IMR-90 (cell line): ENCODE data around the gene EVA1A. TPM values are rescaled to one million over a fixed set of nuclear protein-coding genes. Genes with fewer than 3 reads are reported as not detected.
A peak's percentile ranks its signal among the peaks of the same experiment; 100 is the strongest.

Experiments used
- ATAC-seq: fragments of 200-7000 bp; cut with Tn5 transposase; 2 replicates; pipeline ENCODE4 v1.9.1; 2020; ENCODE audit warnings: low read depth, mild to moderate bottlenecking, moderate library complexity
- BruUV-seq: library from RNA; stranded (reverse); fragments of 400-500 nt; replicated peaks from 2 replicates; lab custom pipeline; 2021; lab: Mats Ljungman, UMichigan
- CTCF ChIA-PET: fragments of 300-600 bp; formaldehyde crosslinking; extraction: SDS; loops from one replicate; lab custom pipeline; 2021; ENCODE audit warnings: antibody characterized with exemption; lab: Yijun Ruan, JAX
- POLR2A ChIA-PET: fragments of 300-600 bp; sonication (Branson Sonifier 250); formaldehyde crosslinking; loops from one replicate; lab custom pipeline; 2022; ENCODE audit warnings: antibody characterized with exemption; ENCODE audit not compliant: unreplicated experiment; lab: Charles Lee
- DNase-seq: peaks from one replicate; pipeline ENCODE4 v3.0.0; 2013
- H2AFZ ChIP-seq: replicated peaks from 2 replicates; pipeline ENCODE3; 2013; ENCODE audit warnings: low read length, mild to moderate bottlenecking; ENCODE audit not compliant: poor library complexity
- H2AK5ac ChIP-seq: 2 replicates; pipeline ENCODE4 v1.6.1; 2013; ENCODE audit warnings: low read depth, low read length, inconsistent platforms
- H2AK9ac ChIP-seq: replicated peaks from 2 replicates; pipeline ENCODE3; 2013; ENCODE audit warnings: mild to moderate bottlenecking, low read depth, low read length, moderate library complexity; ENCODE audit not compliant: poor library complexity
- H2BK120ac ChIP-seq: 2 replicates; pipeline ENCODE4 v1.6.1; 2013; ENCODE audit warnings: low read depth, low read length, inconsistent platforms
- H2BK15ac ChIP-seq: 3 replicates; pipeline ENCODE4 v1.6.1; 2013; ENCODE audit warnings: low read depth, low read length, inconsistent platforms
- H2BK20ac ChIP-seq: 2 replicates; pipeline ENCODE4 v1.6.1; 2013; ENCODE audit warnings: low read depth, mild to moderate bottlenecking, inconsistent platforms, low read length, moderate library complexity
- H2BK5ac ChIP-seq: 2 replicates; pipeline ENCODE4 v1.6.1; 2013; ENCODE audit warnings: mild to moderate bottlenecking, low read depth, low read length, inconsistent platforms; ENCODE audit not compliant: poor library complexity, severe bottlenecking
- H3K14ac ChIP-seq: replicated peaks from 2 replicates; pipeline ENCODE4 v1.6.1; 2013; ENCODE audit warnings: low read depth, low read length, inconsistent platforms
- H3K18ac ChIP-seq: 2 replicates; pipeline ENCODE4 v1.6.1; 2013; ENCODE audit warnings: low read depth, low read length, control low read depth
- H3K23ac ChIP-seq: 2 replicates; pipeline ENCODE4 v1.6.1; 2013; ENCODE audit warnings: low read depth, low read length, inconsistent platforms
- H3K27ac ChIP-seq: 2 replicates; pipeline ENCODE4 v1.5.1; 2013; ENCODE audit warnings: mild to moderate bottlenecking, control low read depth, low read length; ENCODE audit not compliant: insufficient read depth
- H3K27me3 ChIP-seq: 2 replicates; pipeline ENCODE4 v1.6.1; 2013; ENCODE audit warnings: low read length; ENCODE audit not compliant: control insufficient read depth, insufficient read depth
- H3K36me3 ChIP-seq: 2 replicates; pipeline ENCODE4 v1.6.1; 2013; ENCODE audit warnings: low read length, mixed read lengths; ENCODE audit not compliant: control insufficient read depth, insufficient read depth
- H3K4ac ChIP-seq: 2 replicates; pipeline ENCODE4 v1.6.1; 2013; ENCODE audit warnings: low read depth, low read length, inconsistent platforms
- H3K4me1 ChIP-seq: 2 replicates; pipeline ENCODE4 v1.6.1; 2013; ENCODE audit warnings: low read length, mixed read lengths; ENCODE audit not compliant: control insufficient read depth, insufficient read depth
- H3K4me2 ChIP-seq: 2 replicates; pipeline ENCODE4 v1.6.1; 2013; ENCODE audit warnings: low read depth, mild to moderate bottlenecking, control low read depth, low read length, moderate library complexity
- H3K4me3 ChIP-seq: 2 replicates; pipeline ENCODE4 v1.5.1; 2013; ENCODE audit warnings: low read depth, mild to moderate bottlenecking, control low read depth, low read length, moderate library complexity; ENCODE audit not compliant: insufficient read depth
- H3K56ac ChIP-seq: 2 replicates; pipeline ENCODE4 v1.6.1; 2013; ENCODE audit warnings: low read length, inconsistent platforms; ENCODE audit not compliant: insufficient read depth; ENCODE audit errors: extremely low read depth
- H3K79me1 ChIP-seq, 2 experiments: 2 replicates each; pipeline ENCODE4 v1.6.1; 2013; ENCODE audit warnings: low read length in 2 of 2, inconsistent platforms in 1 of 2, low read depth in 1 of 2
- H3K9ac ChIP-seq: 2 replicates; pipeline ENCODE4 v1.6.1; 2013; ENCODE audit warnings: low read depth, low read length, control low read depth
- H3K9me1 ChIP-seq: 2 replicates; pipeline ENCODE4 v1.6.1; 2013; ENCODE audit warnings: low read length, inconsistent platforms; ENCODE audit not compliant: insufficient read depth
- H3K9me3 ChIP-seq: 2 replicates; pipeline ENCODE4 v1.6.1; 2013; ENCODE audit warnings: low read length; ENCODE audit not compliant: control insufficient read depth, insufficient read depth
- H4K20me1 ChIP-seq: 2 replicates; pipeline ENCODE4 v1.6.1; 2013; ENCODE audit warnings: low read length, inconsistent platforms; ENCODE audit not compliant: insufficient read depth
- H4K5ac ChIP-seq: 2 replicates; pipeline ENCODE4 v1.6.1; 2013; ENCODE audit warnings: mild to moderate bottlenecking, low read depth, low read length, control low read depth
- H4K8ac ChIP-seq, 2 experiments: 2 replicates each; pipeline ENCODE4 v1.6.1; 2013; ENCODE audit warnings: low read depth in 2 of 2, low read length in 2 of 2, control low read depth in 1 of 2, inconsistent platforms in 1 of 2
- H4K91ac ChIP-seq: 2 replicates; pipeline ENCODE4 v1.6.1; 2013; ENCODE audit warnings: low read depth, low read length, inconsistent platforms; ENCODE audit not compliant: insufficient read depth
- CEBPB ChIP-seq: IDR thresholded peaks from 2 replicates; pipeline ENCODE4 v1.6.1; 2012; ENCODE audit warnings: low read depth, low read length, improper control_type of control experiment
- CTCF ChIP-seq: conservative IDR thresholded peaks from 2 replicates; pipeline ENCODE4 v1.5.1; 2012; ENCODE audit warnings: mild to moderate bottlenecking, low read depth, low read length, improper control_type of control experiment
- MAFK ChIP-seq: IDR thresholded peaks from 2 replicates; pipeline ENCODE4 v1.6.1; 2012; ENCODE audit warnings: low read depth, low read length, improper control_type of control experiment
- MAZ ChIP-seq: IDR thresholded peaks from 2 replicates; pipeline ENCODE4 v1.6.1; 2012; ENCODE audit warnings: low read depth, mild to moderate bottlenecking, low read length, improper control_type of control experiment, moderate library complexity, borderline replicate concordance
- MXI1 ChIP-seq: IDR thresholded peaks from 2 replicates; pipeline ENCODE4 v1.6.1; 2012; ENCODE audit warnings: low read depth, mild to moderate bottlenecking, low read length, moderate library complexity, borderline replicate concordance
- RCOR1 ChIP-seq: IDR thresholded peaks from 2 replicates; pipeline ENCODE4 v1.6.1; 2012; ENCODE audit warnings: mild to moderate bottlenecking, low read length, improper control_type of control experiment; ENCODE audit not compliant: insufficient replicate concordance
- SMC3 ChIP-seq: fragments of 150-350 bp; IDR thresholded peaks from 2 replicates; pipeline ENCODE4 v1.6.1; 2016; ENCODE audit warnings: low read depth, mild to moderate bottlenecking, antibody characterized with exemption, low read length, moderate library complexity
- whole genome bisulfite sequencing, 2 experiments: methylation state at CpG; one replicate each; pipeline versions ENCODE4 v1.1.5 to v1.1.7; 2013; ENCODE audit warnings: missing lambda C conversion rate in 2 of 2; ENCODE audit not compliant: insufficient read length in 1 of 2; ENCODE audit errors: extremely low coverage in 2 of 2; 5-methylcytosine and 5-hydroxymethylcytosine counted together
- dilution Hi-C: fragments of 300-500 bp; cut with HindIII; formaldehyde crosslinking; loops from one replicate; pipeline ENCODE4 v1.14.3; 2018; ENCODE audit warnings: low sequenced_read_pairs; ENCODE audit not compliant: unreplicated experiment
- in situ Hi-C: fragments of 300-500 bp; cut with MboI; formaldehyde crosslinking; loops from 3 replicates; pipeline ENCODE4 v1.14.3; 2019; ENCODE audit warnings: low sequenced_read_pairs, inconsistent platforms, mixed read lengths
- intact Hi-C: fragments of 100-400 bp; cut with micrococcal nuclease; formaldehyde crosslinking; loops from 2 replicates; pipeline ENCODE4 v1.10.0; 2022
- polyA plus RNA-seq, 3 experiments: library from polyadenylated mRNA; depleted of rRNA; stranded (reverse); fragments of >200 nt; gene quantifications; 2 replicates each; pipeline ENCODE4 v1.2.3, GENCODE V29; 2012; ENCODE audit warnings: low replicate concordance in 1 of 3
- total RNA-seq: library from RNA; depleted of rRNA; stranded (reverse); fragments of >200 nt; gene quantifications from 2 replicates; pipeline ENCODE4 v1.2.3, GENCODE V29; 2012
- TF ChIP-seq, protein P1 (sequence below): fragments of 150-350 bp; IDR thresholded peaks from 2 replicates; pipeline ENCODE4 v1.6.1; 2017; ENCODE audit warnings: mild to moderate bottlenecking, antibody characterized with exemption, low read length, low read depth

The EVA1A gene
- total and polyA plus RNA-seq, 2 of the 4 experiments (the other 2 are of a cell fraction): 54.5 to 93.7 TPM

DNA sequence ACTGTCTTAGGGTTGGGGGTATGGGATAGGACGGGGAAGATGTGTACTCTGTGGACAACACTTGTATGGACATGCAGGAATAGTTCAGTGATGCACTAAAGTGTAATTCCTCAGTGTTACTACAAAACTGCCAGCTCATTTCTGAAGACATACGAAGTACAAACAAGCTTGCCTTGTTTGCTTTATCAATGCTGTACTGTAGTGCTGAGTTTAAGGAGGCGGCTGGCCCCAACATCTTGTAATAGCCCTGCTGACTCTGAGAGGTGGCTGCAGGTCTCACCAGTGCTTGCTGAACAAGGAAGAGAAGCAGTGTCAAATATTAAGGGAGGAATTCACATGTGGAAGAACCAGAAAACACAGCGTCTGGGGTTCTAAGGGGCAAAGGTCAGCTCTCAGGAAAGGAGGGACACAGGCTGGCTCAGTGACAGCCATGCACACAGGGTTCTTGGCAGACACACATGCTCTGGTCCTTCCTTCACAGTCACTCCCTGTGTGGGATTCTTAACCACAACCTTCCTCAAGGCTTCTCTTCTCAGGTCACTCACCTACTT, 39.8 kb upstream of the EVA1A start:
- H2AK5ac ChIP-seq: peak overlapping the region; percentile 95
- H3K79me1 ChIP-seq: peaks cover 0 to 17% of the 10 kb centered on the region in 2 experiments; a peak in 2 of 4 replicates
- in situ Hi-C loops (loop anchor here (25.0 kb wide), 3 partner anchors 388 to 913 kb away; no protein-coding TSS in a partner anchor), dilution Hi-C loops (no loop called here), intact Hi-C loops (no loop called here)
- POLR2A ChIA-PET: interaction anchor here (1.0 kb wide), 1 partner anchor 40 kb away, joined by 3 read pairs; the partner anchor contains the start of gene EVA1A
- peak; percentile 66 for ATAC-seq
- peak overlapping the region; percentile 88 for H2BK5ac ChIP-seq
- CTCF ChIA-PET: interaction anchor here (1.0 to 2.6 kb wide), 3 partner anchors 26 to 40 kb away, joined by 3 to 11 read pairs (median 3); no protein-coding TSS in a partner anchor
- no peaks in the 10 kb centered on the region for H4K20me1 ChIP-seq
- peak overlapping the region; percentile 72 for H3K14ac ChIP-seq
- WGBS, 2 experiments: 71% methylated on average over 1 of the region's 4 CpGs; no CpG with 5 or more reads in 1 of the 2 experiments
- peak overlapping the region; percentile 97; the same call in 2 of the 3 replicates for H2BK15ac ChIP-seq
- no peak overlapping the region; the same call in 1 of the 2 replicates for H3K4me2 ChIP-seq
- H3K4ac ChIP-seq: peak overlapping the region; percentile 82
- peak overlapping the region; percentile 53 for H2AFZ ChIP-seq
- H3K36me3 ChIP-seq: no peaks in the 10 kb centered on the region
- BruUV-seq: no TSS peak
- H3K27ac ChIP-seq: peak overlapping the region; percentile 64
- no peak for TF ChIP-seq MAZ
- no peak for TF ChIP-seq CTCF
- no peak for TF ChIP-seq CEBPB
- TF ChIP-seq, protein P1, sequence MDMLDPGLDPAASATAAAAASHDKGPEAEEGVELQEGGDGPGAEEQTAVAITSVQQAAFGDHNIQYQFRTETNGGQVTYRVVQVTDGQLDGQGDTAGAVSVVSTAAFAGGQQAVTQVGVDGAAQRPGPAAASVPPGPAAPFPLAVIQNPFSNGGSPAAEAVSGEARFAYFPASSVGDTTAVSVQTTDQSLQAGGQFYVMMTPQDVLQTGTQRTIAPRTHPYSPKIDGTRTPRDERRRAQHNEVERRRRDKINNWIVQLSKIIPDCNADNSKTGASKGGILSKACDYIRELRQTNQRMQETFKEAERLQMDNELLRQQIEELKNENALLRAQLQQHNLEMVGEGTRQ: no peak
- TF ChIP-seq MAFK: no peak
- no peak for TF ChIP-seq SMC3
- no peak for TF ChIP-seq MXI1
- TF ChIP-seq RCOR1: no peak
- peaks cover 26% of the 10 kb centered on the region for H3K9me1 ChIP-seq
- H4K91ac ChIP-seq: peak overlapping the region; percentile 93
- peak overlapping the region; percentile 84 for H4K5ac ChIP-seq
- peak; percentile 68 for DNase-seq
- H3K18ac ChIP-seq: peak overlapping the region; percentile 95
- peak overlapping the region; percentile 18 for H2AK9ac ChIP-seq
- peak overlapping the region; percentile 96 for H2BK120ac ChIP-seq
- H3K4me3 ChIP-seq: no peak overlapping the region
- H3K4me1 ChIP-seq: peaks cover 24% of the 10 kb centered on the region
- H3K56ac ChIP-seq: peak overlapping the region; percentile 54; the same call in 1 of the 2 replicates
- H3K9ac ChIP-seq: peak overlapping the region; percentile 34; the same call in 1 of the 2 replicates
- H4K8ac ChIP-seq: peak overlapping the region; percentile 88 to 91
- H3K23ac ChIP-seq: peak overlapping the region; percentile 83
- H3K9me3 ChIP-seq: no peaks in the 10 kb centered on the region
- H3K27me3 ChIP-seq: no peaks in the 10 kb centered on the region
- H2BK20ac ChIP-seq: peak overlapping the region; percentile 98
